Activated CD4-positive, CD25-positive, alpha-beta regulatory T cell treated with anti-CD3 and anti-CD28 coated beads, Interleukin-2, amount 50 U/mL, for 24 hours (primary cell): ENCODE results near the gene FXN.

Experiments
- ATAC-seq, 2 donors: fragments of 150-1000 bp; cut with Tn5 transposase; one replicate each; pipeline ENCODE4 v1.10.0; 2021; ENCODE audit warnings: mild to moderate bottlenecking in 1 of 2, moderate library complexity in 1 of 2

FXN gene

DNA sequence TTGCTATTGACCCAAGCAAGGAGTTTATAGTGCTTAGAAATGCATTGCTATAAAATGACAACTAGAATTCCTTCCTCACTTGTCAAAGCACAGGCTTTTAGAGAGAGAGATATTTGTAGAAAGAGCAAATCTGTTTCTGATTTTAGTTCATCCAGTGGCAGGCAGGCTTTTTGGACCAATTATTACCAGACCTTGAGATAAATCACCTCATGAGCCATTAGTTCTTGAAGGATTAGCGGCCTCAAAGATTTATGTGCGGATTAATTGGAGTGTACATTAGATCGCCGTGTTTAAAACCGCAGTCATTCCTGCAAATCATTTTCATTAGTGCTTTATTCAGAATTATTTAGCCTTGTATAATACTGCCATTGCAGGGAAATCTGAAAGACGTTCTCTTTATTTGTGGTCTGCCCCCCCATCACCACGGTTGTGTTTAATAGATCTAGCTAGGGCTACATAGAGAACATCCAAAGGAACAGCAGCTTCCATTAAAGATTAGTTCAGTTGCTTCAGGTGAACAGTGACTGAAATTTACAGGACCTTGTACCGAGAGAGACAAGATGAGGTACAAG, 109.7 kb downstream of the FXN start:
- ATAC-seq: no peak

DNA sequence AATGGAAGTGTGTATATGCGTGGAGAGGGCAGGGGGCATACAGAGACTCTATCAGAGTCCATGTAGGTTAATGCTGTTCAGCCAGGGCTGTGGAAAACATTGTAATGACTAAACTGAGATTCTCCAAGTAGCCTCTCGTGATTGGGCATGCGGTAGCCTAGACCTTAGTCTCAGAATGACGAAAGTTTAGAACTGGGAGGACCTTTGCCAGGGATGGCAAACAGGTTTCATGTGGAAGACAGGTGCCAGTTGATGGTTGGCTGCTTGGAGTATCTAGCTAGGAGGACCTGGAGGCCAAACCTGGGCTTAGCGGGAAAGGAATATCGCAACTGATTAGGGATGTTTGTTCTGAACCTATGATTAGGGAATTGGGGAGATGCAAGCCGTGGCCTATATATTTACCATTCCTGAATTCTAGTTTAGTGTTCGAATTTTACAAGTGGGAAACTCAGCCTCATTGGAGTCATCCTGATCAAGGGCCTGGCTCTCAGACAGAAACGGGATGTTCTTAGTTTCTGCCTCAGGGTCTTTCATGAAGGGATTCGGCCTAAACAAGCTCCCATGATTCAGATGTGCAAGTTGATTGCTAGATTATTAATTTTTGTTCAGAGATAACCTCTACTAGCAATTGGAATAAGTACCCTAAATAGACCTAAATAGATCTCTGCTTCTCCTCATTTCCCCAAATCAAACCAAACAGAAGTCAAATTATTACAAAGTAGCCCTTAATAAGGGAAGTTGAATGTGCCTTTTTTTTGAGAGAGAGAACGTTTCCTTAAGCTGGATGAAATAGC, 111.7 kb downstream of the FXN start:
- no peak for ATAC-seq

DNA sequence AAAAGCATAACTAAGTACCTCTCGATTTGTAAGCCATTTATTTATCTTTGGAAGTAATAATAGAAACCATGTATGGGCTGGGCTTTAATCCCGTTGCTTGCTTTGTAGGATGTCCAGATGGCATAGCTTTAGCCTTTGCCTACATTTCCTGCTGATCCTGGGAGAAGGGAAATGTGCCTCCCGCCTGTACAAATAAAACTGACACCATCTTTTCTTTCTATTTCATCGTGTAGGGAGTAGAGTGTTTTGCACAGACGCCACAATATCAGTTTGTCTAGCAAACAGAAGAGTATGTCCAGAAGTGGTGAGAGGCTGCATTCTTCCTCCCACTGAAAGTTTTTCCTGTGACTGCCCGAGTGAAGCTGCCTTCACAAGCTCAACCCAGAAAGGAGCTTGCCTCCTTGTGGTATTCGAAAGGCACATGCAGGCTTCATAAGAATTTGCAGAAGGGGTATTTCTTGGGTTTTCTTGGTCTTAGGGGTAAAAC, 113.8 kb downstream of the FXN start:
- ATAC-seq: no peak
